Right ventricle myocardium inferior (tissue), 1 donor: Measurements from ENCODE around the gene SLC39A8. TPM values are rescaled to one million over a fixed set of nuclear protein-coding genes. Genes with fewer than 3 reads are reported as not detected.

ENCODE experiments used
- ATAC-seq: fragments of 200-7000 bp; cut with Tn5 transposase; one replicate; pipeline ENCODE4 v1.9.1; 2020; ENCODE audit warnings: mild to moderate bottlenecking, moderate library complexity
- DNase-seq: peaks from one replicate; pipeline ENCODE4 v3.0.0; 2021; ENCODE audit errors: missing footprints
- intact Hi-C: fragments of 100-400 bp; cut with DNase I; formaldehyde crosslinking; loops from one replicate; pipeline ENCODE4 v1.11.0; 2022
- total RNA-seq: library from RNA; stranded (reverse); fragmentation: NEBNext Ultra II Directional; extraction: Animal tissue kit (Norgen Biotek cat#: 25700); gene quantifications from one replicate; pipeline ENCODE4 v1.2.1, GENCODE V29; 2021
- donor health status: DM: no; HTN: yes; CAD: no; lungs with severe emphysema.

SLC39A8 gene
- total RNA-seq, 1 donor from 2014 or later: 3.1 TPM

GRCh38 chr4:102343964-102344519 lies 1.2 kb downstream of the SLC39A8 start:
- no peak for ATAC-seq
- intact Hi-C loops: no loop called here
- DNase-seq: no peak

- no peak for DNase-seq
- intact Hi-C loops: no loop called here
- ATAC-seq: no peak
Measured at GRCh38 chr4:102342404-102343074, 2.7 kb downstream of the SLC39A8 start.

- no peak for DNase-seq
- ATAC-seq: no peak
- intact Hi-C loops: no loop called here
Measured at GRCh38 chr4:102341201-102341600, 4.1 kb downstream of the SLC39A8 start.

- DNase-seq (no peak), ATAC-seq (no peak)
- intact Hi-C loops: no loop called here
Measured at GRCh38 chr4:102339018-102339417, 6.3 kb downstream of the SLC39A8 start.

GRCh38 chr4:102338405-102338804 lies 6.9 kb downstream of the SLC39A8 start:
- ATAC-seq: no peak
- intact Hi-C loops: no loop called here
- no peak for DNase-seq

GRCh38 chr4:102335616-102336015 lies 9.7 kb downstream of the SLC39A8 start:
- ATAC-seq (no peak), DNase-seq (no peak)
- intact Hi-C loops: no loop called here

- no peak for ATAC-seq
- intact Hi-C loops: no loop called here
- no peak for DNase-seq
Measured at GRCh38 chr4:102334624-102335023, 10.7 kb downstream of the SLC39A8 start.

GRCh38 chr4:102333787-102334186 lies 11.5 kb downstream of the SLC39A8 start:
- no peak for DNase-seq
- ATAC-seq: no peak
- intact Hi-C loops: no loop called here

GRCh38 chr4:102328045-102328444 lies 17.2 kb downstream of the SLC39A8 start:
- DNase-seq (no peak), ATAC-seq (no peak)
- intact Hi-C loops: no loop called here

GRCh38 chr4:102326951-102327350 lies 18.3 kb downstream of the SLC39A8 start:
- no peak for ATAC-seq
- intact Hi-C loops: no loop called here
- DNase-seq: no peak

GRCh38 chr4:102324730-102325129 lies 20.6 kb downstream of the SLC39A8 start:
- intact Hi-C loops: no loop called here
- ATAC-seq: no peak
- no peak for DNase-seq

GRCh38 chr4:102322736-102323135 lies 22.5 kb downstream of the SLC39A8 start:
- ATAC-seq: no peak
- intact Hi-C loops: no loop called here
- DNase-seq: no peak

- intact Hi-C loops: no loop called here
- DNase-seq: no peak
- no peak for ATAC-seq
Measured at GRCh38 chr4:102321260-102321995, 23.9 kb downstream of the SLC39A8 start.

GRCh38 chr4:102319594-102319993 lies 25.7 kb downstream of the SLC39A8 start:
- DNase-seq (no peak), ATAC-seq (no peak)
- intact Hi-C loops: no loop called here

- intact Hi-C loops: no loop called here
- ATAC-seq (no peak), DNase-seq (no peak)
Measured at GRCh38 chr4:102318526-102318925, 26.8 kb downstream of the SLC39A8 start.

- DNase-seq (no peak), ATAC-seq (no peak)
- intact Hi-C loops: no loop called here
Measured at GRCh38 chr4:102318105-102318504, 27.2 kb downstream of the SLC39A8 start.

GRCh38 chr4:102317459-102317858 lies 27.8 kb downstream of the SLC39A8 start:
- DNase-seq (no peak), ATAC-seq (no peak)
- intact Hi-C loops: no loop called here

GRCh38 chr4:102316585-102316984 lies 28.7 kb downstream of the SLC39A8 start:
- intact Hi-C loops: no loop called here
- DNase-seq: no peak
- ATAC-seq: no peak

- DNase-seq: no peak
- intact Hi-C loops: no loop called here
- ATAC-seq: no peak
Measured at GRCh38 chr4:102315532-102315931, 29.8 kb downstream of the SLC39A8 start.

GRCh38 chr4:102312417-102312816 lies 32.9 kb downstream of the SLC39A8 start:
- DNase-seq: no peak
- ATAC-seq: no peak
- intact Hi-C loops: no loop called here
